Activated CD8-positive, alpha-beta memory T cell treated with anti-CD3 and anti-CD28 coated beads, Interleukin-2, amount 50 U/mL, for 4 hours (primary cell): ENCODE data around the gene ADORA1.

Source experiments
- DNase-seq: peaks from one replicate; pipeline ENCODE4 v3.0.0-alpha.2; 2020

Gene ADORA1

DNA sequence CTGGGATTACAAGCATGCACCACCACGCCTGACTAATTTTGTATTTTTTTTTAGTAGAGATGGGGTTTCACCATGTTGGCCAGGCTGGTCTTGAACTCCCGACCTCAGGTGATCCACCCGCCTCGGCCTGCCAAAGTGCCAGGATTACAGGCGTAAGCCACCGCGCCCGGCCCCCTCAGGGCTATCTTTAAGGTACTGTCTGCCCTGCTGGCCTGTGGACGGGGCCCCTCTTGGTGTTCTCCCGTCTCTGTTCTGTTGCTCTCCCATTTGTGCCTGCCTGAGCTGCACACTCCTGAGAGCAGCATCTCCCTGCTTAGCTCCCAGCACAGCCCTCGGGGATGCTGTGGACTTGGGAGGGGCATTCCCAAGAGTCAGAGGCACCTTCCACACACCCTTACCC, 34.2 kb downstream of the ADORA1 start:
- DNase-seq = no peak

- no peak for DNase-seq
Measured at GRCh38 chr1:203162403-203162802, 34.9 kb downstream of the ADORA1 start.

- DNase-seq = no peak
Measured at GRCh38 chr1:203163891-203164635, 36.5 kb downstream of the ADORA1 start.

GRCh38 chr1:203165101-203165799, 37.7 kb downstream of the ADORA1 start:
- no peak for DNase-seq

DNA sequence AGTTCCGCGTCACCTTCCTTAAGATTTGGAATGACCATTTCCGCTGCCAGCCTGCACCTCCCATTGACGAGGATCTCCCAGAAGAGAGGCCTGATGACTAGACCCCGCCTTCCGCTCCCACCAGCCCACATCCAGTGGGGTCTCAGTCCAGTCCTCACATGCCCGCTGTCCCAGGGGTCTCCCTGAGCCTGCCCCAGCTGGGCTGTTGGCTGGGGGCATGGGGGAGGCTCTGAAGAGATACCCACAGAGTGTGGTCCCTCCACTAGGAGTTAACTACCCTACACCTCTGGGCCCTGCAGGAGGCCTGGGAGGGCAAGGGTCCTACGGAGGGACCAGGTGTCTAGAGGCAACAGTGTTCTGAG, 38.3 kb downstream of the ADORA1 start:
- no peak for DNase-seq

GRCh38 chr1:203166192-203166940, 38.8 kb downstream of the ADORA1 start:
- no peak for DNase-seq

DNA sequence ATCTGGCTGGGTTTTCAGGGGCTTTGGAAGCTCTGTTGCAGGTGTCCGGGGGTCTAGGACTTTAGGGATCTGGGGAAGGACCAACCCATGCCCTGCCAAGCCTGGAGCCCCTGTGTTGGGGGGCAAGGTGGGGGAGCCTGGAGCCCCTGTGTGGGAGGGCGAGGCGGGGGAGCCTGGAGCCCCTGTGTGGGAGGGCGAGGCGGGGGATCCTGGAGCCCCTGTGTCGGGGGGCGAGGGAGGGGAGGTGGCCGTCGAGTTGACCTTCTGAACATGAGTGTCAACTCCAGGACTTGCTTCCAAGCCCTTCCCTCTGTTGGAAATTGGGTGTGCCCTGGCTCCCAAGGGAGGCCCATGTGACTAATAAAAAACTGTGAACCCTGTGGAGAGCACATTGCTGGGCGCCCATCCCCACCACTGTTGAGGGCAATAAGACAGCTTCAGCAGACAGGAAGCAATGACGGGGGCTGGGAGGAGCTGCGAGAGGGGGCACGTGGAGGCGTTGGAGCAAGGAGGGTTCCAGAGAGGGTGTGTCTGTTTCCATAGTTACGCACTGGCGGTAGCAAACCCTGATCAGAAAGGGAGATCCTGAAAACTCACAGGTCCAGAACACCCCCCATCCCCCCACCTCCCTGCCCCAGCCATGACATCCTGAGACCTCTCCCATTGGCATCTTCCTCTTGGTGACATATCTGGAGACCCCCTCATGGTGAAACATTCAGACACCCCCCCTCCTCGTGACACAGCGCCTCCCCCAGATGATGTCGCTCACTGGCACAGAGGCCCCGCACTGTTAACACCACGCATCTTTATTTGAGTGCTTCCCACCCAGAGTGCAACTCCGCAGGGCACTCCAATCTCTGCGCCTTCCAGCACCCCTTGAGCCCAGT, 39.7 kb downstream of the ADORA1 start:
- DNase-seq = no peak

DNA sequence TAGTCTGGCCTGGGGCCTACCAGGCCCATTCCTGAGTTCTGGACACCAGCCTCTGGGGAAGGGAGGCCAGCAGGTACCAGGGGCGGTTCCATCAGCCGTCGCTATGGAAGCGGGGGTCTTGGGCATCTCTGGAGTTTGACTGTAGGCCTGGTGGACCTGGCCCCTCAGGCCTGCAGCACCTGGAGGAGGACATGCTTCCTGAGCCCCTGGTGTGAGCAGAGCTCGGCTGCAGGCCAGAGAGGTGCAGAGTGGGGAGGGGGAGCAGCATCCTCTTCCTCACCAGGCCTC, 40.3 kb downstream of the ADORA1 start:
- no peak for DNase-seq

DNA sequence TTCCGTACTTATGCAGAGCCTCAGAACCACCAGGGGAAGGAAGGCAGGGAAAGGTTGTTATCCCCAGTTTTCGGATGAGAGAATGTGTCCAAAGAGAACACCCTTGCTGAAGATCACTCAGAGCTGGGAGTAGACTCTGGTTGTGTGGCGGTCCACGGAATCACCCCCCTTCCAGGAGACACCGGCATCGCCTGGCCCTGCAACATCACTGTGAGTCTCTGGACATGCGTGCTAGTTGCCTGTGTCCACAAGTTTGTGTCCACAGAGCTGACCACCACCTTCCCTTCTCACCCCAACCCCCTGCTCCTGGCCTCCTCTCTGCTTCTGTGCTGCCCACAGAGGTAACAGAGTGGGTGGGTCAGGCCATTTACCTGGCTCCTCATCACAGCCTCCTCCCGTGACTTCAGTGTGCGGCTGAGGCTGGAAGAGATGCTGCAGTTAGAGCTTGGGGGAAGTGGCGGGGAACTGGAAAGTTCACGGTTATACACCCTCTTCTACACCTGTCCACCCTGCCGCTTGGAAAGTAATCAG, 40.8 kb downstream of the ADORA1 start:
- no peak for DNase-seq

DNA sequence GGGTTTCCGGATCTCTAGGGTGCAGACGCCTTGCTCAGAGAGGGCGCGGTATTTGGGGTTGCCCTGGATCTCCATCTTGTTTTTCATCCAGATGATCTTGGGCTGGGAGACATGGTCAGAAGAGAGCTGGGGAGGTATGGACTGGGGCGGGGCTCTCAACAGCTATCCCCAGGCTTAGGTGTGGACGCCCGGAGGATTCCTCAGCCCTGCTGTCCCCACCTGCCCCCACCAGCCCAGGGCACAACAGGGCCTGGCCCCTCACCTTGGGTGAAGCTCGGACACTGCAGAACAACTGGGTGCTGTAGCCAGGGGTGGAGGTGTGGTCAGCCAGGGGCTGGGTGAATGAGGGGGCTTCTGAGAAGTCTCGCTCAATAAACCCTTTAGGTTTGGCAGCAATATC, 41.5 kb downstream of the ADORA1 start:
- DNase-seq = no peak

DNA sequence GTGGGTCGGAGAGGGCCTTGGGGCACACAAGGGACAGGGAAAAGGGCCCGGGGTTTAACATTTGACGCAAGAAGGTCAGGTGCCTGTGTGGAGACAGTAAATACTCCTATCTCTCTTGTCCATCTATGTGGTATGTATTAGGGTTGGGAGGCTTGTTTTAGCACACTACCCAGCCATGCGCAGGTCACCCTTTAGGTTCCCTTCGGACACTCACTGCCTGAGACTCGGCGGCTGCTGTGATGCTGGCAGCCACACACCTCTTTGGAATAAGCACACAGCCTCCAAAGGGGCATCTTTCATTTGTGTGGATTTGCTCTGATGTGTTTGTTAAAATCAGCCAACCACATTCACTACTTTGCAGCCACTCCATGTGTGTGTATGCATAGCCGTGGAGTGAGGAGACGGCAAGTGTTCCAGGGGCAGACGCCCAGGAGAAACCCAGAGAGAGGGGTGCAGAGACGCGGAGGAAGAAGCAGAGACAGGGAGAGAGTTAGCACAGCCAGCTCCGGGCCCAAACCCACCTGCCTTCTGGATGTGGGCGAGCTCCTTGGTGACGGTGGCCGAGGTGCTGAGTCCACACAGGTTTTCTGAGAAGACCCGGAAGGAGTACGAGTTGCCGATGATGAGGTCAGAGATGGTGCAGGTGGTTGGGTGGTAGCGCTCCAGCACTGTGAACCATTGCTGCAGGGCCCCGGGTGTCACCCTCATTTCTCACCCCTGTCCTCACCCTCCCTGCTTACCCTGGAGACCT, 42.4 kb downstream of the ADORA1 start:
- no peak for DNase-seq

- no peak for DNase-seq
Measured at GRCh38 chr1:203170625-203171330, 43.3 kb downstream of the ADORA1 start.

DNA sequence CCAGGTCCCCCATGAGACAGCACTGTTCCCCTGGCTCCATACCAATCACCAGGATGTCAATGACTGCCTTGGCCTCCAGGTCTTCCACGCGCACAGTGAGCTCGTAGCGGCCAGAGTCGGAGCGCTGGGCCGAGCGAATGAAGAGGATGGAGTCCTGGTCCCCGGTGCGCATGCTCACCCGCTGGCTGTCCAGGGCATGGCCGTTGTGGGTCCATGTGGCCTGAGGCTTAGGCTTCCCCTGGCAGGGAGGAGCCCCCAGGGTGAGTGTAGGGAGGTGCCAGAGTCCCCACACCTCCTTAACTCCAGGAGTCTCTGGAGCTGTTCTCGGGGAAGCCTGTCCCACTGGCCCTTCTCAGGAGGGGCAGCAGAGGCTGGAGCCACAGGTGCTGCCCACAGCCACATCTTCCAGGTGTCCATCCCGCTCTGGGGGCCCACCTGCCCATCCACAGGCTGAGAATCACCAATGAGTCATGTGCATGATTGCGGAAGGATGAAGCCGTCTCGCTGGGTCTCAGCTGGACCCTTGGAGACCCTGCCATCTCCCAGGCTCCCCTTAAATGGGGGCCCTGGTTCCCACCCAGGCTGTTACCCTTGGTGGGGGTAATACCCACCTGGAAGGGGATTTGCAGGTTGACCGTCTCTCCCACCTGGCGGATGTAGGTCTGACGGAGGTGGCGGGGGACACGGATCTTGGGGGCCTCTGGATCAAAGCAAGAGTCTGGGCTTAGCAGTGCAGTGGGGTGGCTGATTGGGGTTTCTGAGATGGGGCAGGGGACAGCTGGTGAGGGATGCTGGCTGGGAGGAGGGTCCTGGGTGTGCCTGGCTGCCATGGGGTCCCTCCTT, 44.0 kb downstream of the ADORA1 start:
- DNase-seq = no peak

DNA sequence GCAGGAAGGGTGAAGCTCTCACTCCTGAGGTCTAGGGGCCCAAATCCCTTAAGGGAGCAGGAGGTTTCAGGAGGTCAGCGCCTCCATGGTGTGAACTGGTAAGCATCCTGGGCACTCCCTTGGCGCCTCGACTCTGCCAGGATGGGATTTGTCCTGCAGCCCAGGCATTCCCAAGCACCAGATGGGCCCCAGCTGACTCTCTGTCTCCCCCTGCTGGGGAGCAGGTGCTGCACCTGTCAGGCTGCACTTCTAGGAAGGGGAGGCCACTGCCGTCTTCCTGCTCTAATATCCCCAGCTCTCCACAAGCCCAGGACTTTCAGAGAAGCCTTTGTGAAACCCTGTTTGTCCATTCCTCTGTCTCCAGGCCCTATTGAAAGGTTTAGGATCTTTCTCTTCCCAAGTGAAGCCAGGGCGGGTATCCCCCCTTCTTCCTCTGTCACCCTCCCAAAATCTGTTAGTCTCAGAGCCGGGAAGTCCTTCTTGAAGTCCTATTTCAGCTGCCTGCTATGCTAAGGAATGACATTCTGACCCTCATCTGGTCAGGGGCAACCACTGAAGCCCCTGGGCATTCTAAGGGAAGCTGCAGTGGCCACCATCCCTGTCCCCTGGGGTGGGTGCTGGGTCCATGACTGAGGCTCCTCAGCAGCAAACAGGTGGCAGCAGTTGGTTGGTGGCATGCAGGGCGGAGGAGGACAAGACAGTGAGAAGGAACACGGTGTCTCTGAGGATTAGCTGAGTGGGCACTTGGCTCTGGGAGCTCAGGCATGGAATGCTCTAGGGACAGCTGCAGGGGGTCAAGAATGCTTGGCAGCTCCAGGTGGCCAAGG, 44.9 kb downstream of the ADORA1 start:
- peak; percentile 33 for DNase-seq

- DNase-seq = no peak
Measured at GRCh38 chr1:203173011-203173555, 45.6 kb downstream of the ADORA1 start.

DNA sequence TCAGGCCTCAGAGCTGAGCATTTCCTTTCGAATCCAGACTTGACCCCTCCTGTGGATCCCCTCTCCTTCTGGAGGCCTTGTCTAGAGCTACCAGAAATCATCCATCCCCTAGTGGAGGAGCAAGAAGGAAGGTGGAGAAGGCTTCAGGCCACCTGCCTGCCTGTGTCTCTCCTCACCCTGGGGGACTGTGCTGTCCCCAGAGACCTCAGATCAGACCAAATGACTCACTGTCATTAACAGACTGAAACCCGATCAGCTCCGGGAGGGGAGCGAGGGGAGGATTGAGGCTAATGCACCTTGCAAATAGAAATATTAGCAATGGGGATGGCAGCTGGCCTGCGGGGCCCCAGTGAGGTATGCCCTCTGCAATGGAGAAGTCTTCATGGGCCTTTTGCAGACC, 46.0 kb downstream of the ADORA1 start:
- no peak for DNase-seq

- no peak for DNase-seq
Measured at GRCh38 chr1:203174324-203174985, 46.9 kb downstream of the ADORA1 start.

GRCh38 chr1:203175237-203175826, 47.8 kb downstream of the ADORA1 start, which contains the start of gene MYBPH:
MYBPH (minus strand) TSS chr1:203175826; CDS start chr1:203175755, 71 bp downstream.
- no peak for DNase-seq
